Lung (tissue), 12 donors: ENCODE measurements around the gene ANKRD22. TPM values are rescaled to one million over a fixed set of nuclear protein-coding genes. Genes with fewer than 3 reads are reported as not detected.

Experiments
- ATAC-seq: fragments of 200-7000 bp; cut with Tn5 transposase; one replicate; pipeline ENCODE4 v1.9.1; 2020; ENCODE audit warnings: moderate number of reproducible peaks; ENCODE audit not compliant: insufficient read depth, low FRiP score
- DNase-seq, 3 donors: peaks; one replicate each; pipeline ENCODE4 v3.0.0-alpha.2; 2013 to 2017
- H3K27ac ChIP-seq, 2 donors: one replicate each; pipeline ENCODE4 v1.5.1; 2013; ENCODE audit warnings: mild to moderate bottlenecking in 2 of 2, moderate library complexity in 2 of 2, control low read depth in 1 of 2, inconsistent platforms in 1 of 2, low read depth in 1 of 2, low read length in 1 of 2
- H3K27me3 ChIP-seq, 3 donors: one replicate each; pipeline ENCODE4 v1.5.1; 2013; ENCODE audit warnings: low read length in 2 of 3; ENCODE audit not compliant: control insufficient read depth in 3 of 3, insufficient read depth in 3 of 3
- H3K36me3 ChIP-seq, 4 donors: one replicate each; pipeline ENCODE4 v1.5.1; 2013; ENCODE audit warnings: low read length in 4 of 4, mild to moderate bottlenecking in 1 of 4, moderate library complexity in 1 of 4; ENCODE audit not compliant: control insufficient read depth in 4 of 4, insufficient read depth in 4 of 4
- H3K4me1 ChIP-seq, 5 donors: one replicate each; pipeline ENCODE4 v1.5.1; 2013; ENCODE audit warnings: low read length in 5 of 5, mild to moderate bottlenecking in 2 of 5, moderate library complexity in 1 of 5; ENCODE audit not compliant: control insufficient read depth in 5 of 5, insufficient read depth in 5 of 5
- H3K4me3 ChIP-seq: one replicate; pipeline ENCODE4 v1.5.1; 2013; ENCODE audit warnings: mild to moderate bottlenecking, control low read depth, moderate library complexity
- H3K9ac ChIP-seq, 2 donors: one replicate each; pipeline ENCODE4 v1.5.1; 2013; ENCODE audit warnings: low read length in 2 of 2, control low read depth in 1 of 2; ENCODE audit not compliant: insufficient read depth in 1 of 2
- H3K9me3 ChIP-seq, 4 donors: one replicate each; pipeline ENCODE4 v1.5.1; 2013; ENCODE audit warnings: low read length in 3 of 4, mild to moderate bottlenecking in 1 of 4, moderate library complexity in 1 of 4; ENCODE audit not compliant: control insufficient read depth in 4 of 4, insufficient read depth in 3 of 4
- WGBS, 2 donors: extraction: QIAGEN DNeasy Blood & Tissue Kit; methylation state at CpG; one replicate each; pipeline ENCODE4 v1.1.7; 2013; 5-methylcytosine and 5-hydroxymethylcytosine counted together
- polyA plus RNA-seq, 2 donors: library from polyadenylated mRNA; stranded (reverse); fragments of 200-250 nt; gene quantifications; one replicate each; pipeline ENCODE4 v1.2.1, GENCODE V29; 2013
- total RNA-seq, 2 donors: library from RNA; depleted of rRNA in 1 of 2; stranded (reverse); fragments of >200 nt in 1 of 2; gene quantifications; one replicate each; pipeline ENCODE4 v1.2.1, GENCODE V29; 2014 to 2021
- TF ChIP-seq, protein P1 (sequence below): IDR thresholded peaks from 2 replicates; pipeline ENCODE4 v1.5.1; 2012; ENCODE audit warnings: mild to moderate bottlenecking; ENCODE audit errors: control extremely low read depth, extremely low read depth
- donor health status: control.
- donor health status: control.
- donor health status: Bipolar disorder and iron deficiency.
- donor health status: healthy.
- donor health status: DM: yes; HTN: yes; CAD: no.

ANKRD22 gene
- total and polyA plus RNA-seq, 4 donors = 1.1 to 23.1 (median 3.4) TPM

DNA sequence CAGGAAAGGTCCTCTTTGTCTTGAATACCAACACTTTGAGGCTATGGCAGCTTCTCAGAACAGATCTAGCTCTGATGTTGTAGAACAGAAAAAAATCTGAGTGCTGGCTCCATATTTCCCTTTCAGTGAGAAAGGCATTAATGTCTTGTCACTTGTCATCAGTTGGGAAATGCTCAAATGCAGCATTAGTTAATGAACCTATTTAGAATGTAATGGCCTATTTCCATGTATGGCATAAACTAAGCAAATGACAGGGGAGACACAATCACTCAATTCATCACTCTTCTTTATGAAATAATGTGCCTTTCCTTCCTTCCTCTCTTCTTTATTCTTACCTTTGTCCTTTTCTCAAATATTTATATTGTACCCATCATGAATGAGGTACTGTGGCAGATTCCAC lies 23.4 kb upstream of the ANKRD22 start:
- DNase-seq (peak in 1 of 3 donors; percentile 22), ATAC-seq (no peak)
- H3K36me3 ChIP-seq = no peaks in the 10 kb centered on the region
- H3K9me3 ChIP-seq = peaks cover 0 to 2% (median 0%) of the 10 kb centered on the region in 4 donors
- H3K27me3 ChIP-seq = no peaks in the 10 kb centered on the region
- H3K4me1 ChIP-seq = peaks cover 0 to 25% (median 2%) of the 10 kb centered on the region in 5 donors
- no peak overlapping the region for H3K9ac ChIP-seq
- TF ChIP-seq, protein P1, sequence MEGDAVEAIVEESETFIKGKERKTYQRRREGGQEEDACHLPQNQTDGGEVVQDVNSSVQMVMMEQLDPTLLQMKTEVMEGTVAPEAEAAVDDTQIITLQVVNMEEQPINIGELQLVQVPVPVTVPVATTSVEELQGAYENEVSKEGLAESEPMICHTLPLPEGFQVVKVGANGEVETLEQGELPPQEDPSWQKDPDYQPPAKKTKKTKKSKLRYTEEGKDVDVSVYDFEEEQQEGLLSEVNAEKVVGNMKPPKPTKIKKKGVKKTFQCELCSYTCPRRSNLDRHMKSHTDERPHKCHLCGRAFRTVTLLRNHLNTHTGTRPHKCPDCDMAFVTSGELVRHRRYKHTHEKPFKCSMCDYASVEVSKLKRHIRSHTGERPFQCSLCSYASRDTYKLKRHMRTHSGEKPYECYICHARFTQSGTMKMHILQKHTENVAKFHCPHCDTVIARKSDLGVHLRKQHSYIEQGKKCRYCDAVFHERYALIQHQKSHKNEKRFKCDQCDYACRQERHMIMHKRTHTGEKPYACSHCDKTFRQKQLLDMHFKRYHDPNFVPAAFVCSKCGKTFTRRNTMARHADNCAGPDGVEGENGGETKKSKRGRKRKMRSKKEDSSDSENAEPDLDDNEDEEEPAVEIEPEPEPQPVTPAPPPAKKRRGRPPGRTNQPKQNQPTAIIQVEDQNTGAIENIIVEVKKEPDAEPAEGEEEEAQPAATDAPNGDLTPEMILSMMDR = no peak
- no peak overlapping the region for H3K4me3 ChIP-seq
- H3K27ac ChIP-seq = no peak overlapping the region

DNA sequence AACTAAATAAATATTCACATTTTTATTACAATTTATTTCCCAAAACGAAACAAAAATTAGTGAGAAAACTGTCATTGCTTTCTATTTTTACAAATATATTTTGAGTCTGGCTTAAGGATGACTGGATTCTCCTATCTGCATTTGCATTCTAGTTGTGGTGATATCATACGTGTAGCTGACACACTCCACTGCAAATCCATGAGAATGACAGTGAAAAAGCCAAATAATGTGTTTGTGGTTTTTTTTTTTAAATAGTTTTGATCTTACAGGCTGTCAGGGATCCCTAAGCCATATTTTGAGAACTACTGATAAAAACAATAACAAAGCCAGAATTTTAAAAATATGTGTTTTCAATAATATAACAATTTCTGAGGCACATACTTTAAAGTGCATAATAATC lies 22.6 kb upstream of the ANKRD22 start:
- peak overlapping the region in 1 of 2 donors; percentile 23 for H3K9ac ChIP-seq
- peaks cover 0 to 26% (median 0%) of the 10 kb centered on the region in 5 donors for H3K4me1 ChIP-seq
- TF ChIP-seq, protein P1 = no peak
- ATAC-seq = no peak
- DNase-seq = peak in 2 of 3 donors; percentile 53 to 61
- 73 to 85% methylated on average over 2 of the region's 2 CpGs for WGBS, 2 donors
- H3K36me3 ChIP-seq = no peaks in the 10 kb centered on the region
- no peak overlapping the region for H3K4me3 ChIP-seq
- H3K27me3 ChIP-seq = no peaks in the 10 kb centered on the region
- peaks cover 0 to 2% (median 0%) of the 10 kb centered on the region in 4 donors for H3K9me3 ChIP-seq
- H3K27ac ChIP-seq = no peak overlapping the region

DNA sequence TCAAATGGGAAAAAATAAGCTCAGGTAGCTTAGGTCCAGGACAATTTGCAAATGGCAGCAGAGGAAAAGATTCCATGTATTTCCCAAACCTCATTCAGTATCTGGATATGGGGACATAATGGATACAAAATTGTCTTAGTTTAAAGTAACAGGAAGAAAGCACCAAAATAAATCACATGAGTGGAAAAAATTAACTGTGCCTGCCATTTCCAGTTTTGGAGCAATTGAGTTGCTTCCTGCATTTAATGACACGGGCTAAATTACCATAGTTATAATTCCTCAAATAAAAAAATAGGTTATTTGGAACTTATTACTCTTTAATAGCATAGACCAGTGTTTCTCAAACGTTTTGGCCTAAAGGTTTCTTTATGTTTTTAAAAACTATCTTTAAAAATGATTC lies 22.1 kb upstream of the ANKRD22 start:
- WGBS, 2 donors = 39 to 58% methylated on average over 2 of the region's 2 CpGs
- H3K27ac ChIP-seq = no peak overlapping the region

DNA sequence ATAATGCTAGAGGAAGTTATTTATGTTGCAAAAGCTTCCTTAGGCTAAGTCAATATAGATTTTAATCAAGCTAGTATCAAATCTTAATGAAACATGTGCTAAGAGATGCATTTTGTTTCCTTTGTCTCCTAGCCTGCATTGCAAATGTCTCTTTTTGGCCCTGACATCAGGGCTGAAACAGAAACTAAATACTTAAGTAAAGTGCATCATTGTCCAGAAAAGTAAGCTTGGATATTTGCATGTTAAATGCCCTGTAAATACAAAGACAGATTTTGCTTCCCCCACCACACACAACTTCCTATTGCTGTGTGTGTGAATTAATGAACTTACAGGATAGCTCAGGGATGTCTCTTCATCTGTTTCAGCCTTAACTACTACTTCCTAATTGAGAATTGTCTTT lies 18.4 kb upstream of the ANKRD22 start:
- peaks cover 0 to 38% (median 0%) of the 10 kb centered on the region in 5 donors for H3K4me1 ChIP-seq
- H3K4me3 ChIP-seq = no peak overlapping the region
- ATAC-seq (no peak), DNase-seq (peak in 2 of 3 donors; percentile 46 to 48)
- H3K27ac ChIP-seq = no peak overlapping the region
- no peak overlapping the region for H3K9ac ChIP-seq
- H3K9me3 ChIP-seq = no peaks in the 10 kb centered on the region
- H3K36me3 ChIP-seq = no peaks in the 10 kb centered on the region
- H3K27me3 ChIP-seq = no peaks in the 10 kb centered on the region
- TF ChIP-seq, protein P1 = no peak

More for the DNA sequence above, 22.1 kb upstream of the ANKRD22 start:
- H3K4me3 ChIP-seq = no peak overlapping the region
- H3K36me3 ChIP-seq = no peaks in the 10 kb centered on the region
- DNase-seq (peak in 2 of 3 donors; percentile 62 to 71), ATAC-seq (no peak)
- TF ChIP-seq, protein P1 = no peak
- H3K9ac ChIP-seq = no peak overlapping the region
- H3K9me3 ChIP-seq = peaks cover 0 to 2% (median 0%) of the 10 kb centered on the region in 4 donors
- peaks cover 0 to 28% (median 0%) of the 10 kb centered on the region in 5 donors for H3K4me1 ChIP-seq
- no peaks in the 10 kb centered on the region for H3K27me3 ChIP-seq
